ENCODE measurements around the gene NDUFV3.
"Not testable (repeated sequence)": the region's sequence is repeated elsewhere in the genome, so short reads cannot be mapped to it uniquely, and the experiment has no call there.

Gene NDUFV3

DNA sequence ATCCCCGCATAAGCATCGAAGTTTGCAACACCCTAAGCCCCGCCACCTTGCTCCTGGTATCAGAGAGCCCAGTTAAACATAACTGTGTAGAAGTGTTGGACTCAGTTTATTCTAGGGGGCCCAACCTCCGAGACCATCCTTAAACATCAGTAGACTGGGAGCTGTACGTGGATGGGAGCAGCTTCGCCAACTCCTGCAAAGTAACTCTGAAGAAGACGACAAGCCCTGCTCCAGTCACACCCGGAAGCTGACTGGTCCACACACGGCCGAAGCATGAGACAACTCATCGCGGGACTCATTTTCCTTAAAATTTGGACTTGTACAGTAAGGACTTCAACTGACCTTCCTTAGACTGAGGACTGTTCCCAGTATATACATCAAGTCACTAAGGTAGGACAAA is 40.9 kb downstream of the NDUFV3 start:
- DNase-seq (ENCODE audit: low read depth in 2 of 2): not testable (repeated sequence)

GRCh38 chr21:42936360-42936759 is 43.3 kb downstream of the NDUFV3 start:
- not testable (repeated sequence) for DNase-seq (ENCODE audit: low read depth in 2 of 2)

- DNase-seq (ENCODE audit: low read depth in 2 of 2): not testable (repeated sequence)
Observed at GRCh38 chr21:42937034-42937940, 44.2 kb downstream of the NDUFV3 start.

- no peak for DNase-seq (ENCODE audit: low read depth in 2 of 2)
Observed at GRCh38 chr21:42937960-42938605, 45.0 kb downstream of the NDUFV3 start.

GRCh38 chr21:42938606-42938995 is 45.5 kb downstream of the NDUFV3 start:
- not testable (repeated sequence) for DNase-seq (ENCODE audit: low read depth in 2 of 2)

- DNase-seq (ENCODE audit: low read depth in 2 of 2): no peak
Observed at GRCh38 chr21:42939582-42940413, 46.7 kb downstream of the NDUFV3 start.

- no peak for DNase-seq (ENCODE audit: low read depth in 2 of 2)
Observed at GRCh38 chr21:42941696-42942085, 48.6 kb downstream of the NDUFV3 start.

DNA sequence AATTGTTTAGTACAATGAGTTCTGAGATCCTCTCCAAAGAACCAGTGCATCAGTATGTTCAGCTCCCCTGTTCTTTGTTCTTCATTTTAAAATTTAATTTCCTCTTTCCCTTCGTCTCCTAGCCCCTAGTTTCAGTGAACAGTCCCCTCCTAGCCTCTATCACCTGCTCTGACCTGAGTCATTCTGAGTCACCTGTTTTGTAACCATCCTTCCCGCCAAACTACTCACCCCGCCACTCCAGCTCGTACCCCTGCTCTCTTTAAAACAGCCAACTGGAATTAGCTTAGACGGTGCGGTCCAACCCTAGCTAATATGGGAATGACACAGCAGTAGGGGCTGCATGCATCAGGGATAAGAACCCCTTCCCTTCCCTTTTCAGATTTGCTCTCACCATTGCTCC is 49.1 kb downstream of the NDUFV3 start:
- DNase-seq (ENCODE audit: low read depth in 2 of 2): no peak

DNA sequence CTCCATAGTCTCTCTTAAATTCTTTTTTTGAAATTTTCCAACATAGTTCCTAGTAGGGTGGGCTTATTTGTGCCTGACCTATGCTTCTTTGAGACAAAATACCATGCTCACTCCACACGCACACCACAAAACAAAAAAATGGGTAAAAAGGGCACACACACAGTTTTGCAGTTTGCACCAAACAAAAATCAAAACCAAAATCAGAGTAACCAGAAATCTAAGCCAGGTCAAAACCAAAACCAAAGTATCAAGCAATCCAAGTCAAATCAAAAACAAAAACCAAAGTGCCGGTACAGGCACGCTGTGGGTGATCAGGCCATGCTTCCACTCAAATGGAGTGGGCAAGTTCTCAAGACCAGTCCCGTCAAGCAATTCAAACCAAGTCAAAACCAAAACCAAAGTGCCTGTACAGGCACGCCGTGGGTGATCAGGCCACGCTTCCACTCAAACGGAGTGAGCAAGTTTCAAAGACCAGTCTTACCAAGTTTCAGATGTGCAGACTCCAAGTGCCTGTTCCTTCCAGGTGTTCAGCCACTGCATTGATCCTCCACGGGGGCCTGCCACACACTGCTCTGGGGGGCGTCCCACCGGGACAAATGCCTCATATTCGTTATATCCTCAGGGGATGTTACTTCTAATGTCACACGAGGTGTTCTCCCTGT is 56.1 kb downstream of the NDUFV3 start:
- not testable (repeated sequence) for DNase-seq (ENCODE audit: low read depth in 2 of 2)

DNA sequence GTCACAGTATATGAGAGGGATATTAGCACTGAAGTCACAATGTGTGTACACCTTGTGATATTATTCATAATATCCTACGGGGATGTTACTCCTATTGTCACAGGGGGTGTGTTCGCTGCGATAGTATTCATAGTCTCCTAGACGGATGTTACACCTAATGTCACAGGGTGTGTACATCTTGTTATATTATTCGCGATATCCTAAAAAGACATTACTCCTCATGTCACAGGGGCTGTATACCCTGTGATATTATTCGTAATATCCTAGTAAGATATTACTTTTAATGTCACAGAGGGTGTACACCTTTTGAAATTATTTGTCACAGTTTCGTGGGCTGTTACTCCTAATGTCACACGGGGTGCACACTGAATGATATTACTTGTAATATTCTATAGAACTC is 58.1 kb downstream of the NDUFV3 start:
- DNase-seq (ENCODE audit: low read depth in 2 of 2): not testable (repeated sequence)

- no peak for DNase-seq (ENCODE audit: low read depth in 2 of 2)
Observed at GRCh38 chr21:42956824-42957630, 63.9 kb downstream of the NDUFV3 start.

DNA sequence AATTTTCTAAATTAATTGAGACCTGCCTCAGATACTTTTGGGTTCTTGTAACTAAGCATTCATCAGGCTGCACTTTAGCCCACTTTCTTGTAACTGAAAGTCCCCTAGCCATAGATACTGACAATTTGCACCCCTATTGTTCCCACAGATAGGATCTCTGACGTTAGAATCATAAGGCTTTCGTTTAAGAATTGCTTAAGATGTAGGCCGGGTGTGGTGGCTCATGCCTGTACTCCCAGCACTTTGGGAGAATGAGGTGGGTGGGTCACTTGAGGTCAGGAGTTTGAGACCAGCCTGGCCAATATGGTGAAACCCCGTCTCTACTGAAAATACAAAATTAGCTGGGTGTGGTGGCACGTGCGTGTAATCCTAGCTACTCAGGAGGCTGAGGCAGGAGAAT is 65.0 kb downstream of the NDUFV3 start:
- DNase-seq (ENCODE audit: low read depth in 2 of 2): not testable (repeated sequence)

- no peak for DNase-seq (ENCODE audit: low read depth in 2 of 2)
Observed at GRCh38 chr21:42959728-42960127, 66.6 kb downstream of the NDUFV3 start.

GRCh38 chr21:42962380-42963007 is 69.4 kb downstream of the NDUFV3 start:
- no peak for DNase-seq (ENCODE audit: low read depth in 2 of 2)

Measured in stimulated activated CD4-positive, alpha-beta T cell treated with anti-CD3 and anti-CD28 coated beads, Interleukin-4, amount 100 ng/mL, for 48 hours (primary cell).